Neural progenitor cell (in vitro differentiated cells): Measurements from ENCODE around the gene ANK3. TPM values are rescaled to one million over a fixed set of nuclear protein-coding genes. Genes with fewer than 3 reads are reported as not detected.

Source experiments
- DNase-seq: peaks from one replicate; pipeline ENCODE4 v3.0.0-alpha.2; 2016; ENCODE audit warnings: low spot score
- H2AFZ ChIP-seq: fragments of 200-600 bp; sonication (generic); replicated peaks from 2 replicates; pipeline ENCODE4 v1.6.1; 2016; ENCODE audit warnings: antibody characterized with exemption
- H3F3A ChIP-seq: fragments of 200-600 bp; sonication (generic); 2 replicates; pipeline ENCODE4 v1.6.1; 2016; ENCODE audit warnings: antibody characterized with exemption, low read depth
- H3K27ac ChIP-seq: fragments of 200-600 bp; sonication (generic); 2 replicates; pipeline ENCODE4 v1.5.1; 2016; ENCODE audit warnings: mild to moderate bottlenecking
- H3K27me3 ChIP-seq: fragments of 200-600 bp; sonication (generic); 2 replicates; pipeline ENCODE4 v1.6.1; 2016; ENCODE audit warnings: mild to moderate bottlenecking, moderate library complexity
- H3K36me3 ChIP-seq: fragments of 200-600 bp; sonication (generic); 2 replicates; pipeline ENCODE4 v1.5.1; 2016
- H3K4me1 ChIP-seq: fragments of 200-600 bp; sonication (generic); 2 replicates; pipeline ENCODE4 v1.6.1; 2016; ENCODE audit warnings: mixed run types
- H3K4me2 ChIP-seq: fragments of 200-600 bp; sonication (generic); 2 replicates; pipeline ENCODE4 v1.6.1; 2016
- H3K4me3 ChIP-seq: fragments of 200-600 bp; sonication (generic); 2 replicates; pipeline ENCODE4 v1.5.1; 2016
- H3K79me2 ChIP-seq: fragments of 200-600 bp; sonication (generic); 2 replicates; pipeline ENCODE4 v1.6.1; 2016; ENCODE audit warnings: low read depth
- H3K9ac ChIP-seq: fragments of 200-600 bp; sonication (generic); 2 replicates; pipeline ENCODE4 v1.6.1; 2016
- H3K9me3 ChIP-seq: fragments of 200-600 bp; sonication (generic); 2 replicates; pipeline ENCODE4 v1.5.1; 2016; ENCODE audit warnings: low read depth
- H4K20me1 ChIP-seq: fragments of 200-600 bp; sonication (generic); 2 replicates; pipeline ENCODE4 v1.6.1; 2016; ENCODE audit warnings: low read depth
- H3K27ac Mint-ChIP-seq: 3 replicates; pipeline ENCODE4 v1.8.0; 2021; ENCODE audit warnings: mixed read lengths
- H3K27me3 Mint-ChIP-seq: 2 replicates; pipeline ENCODE4 v1.8.0; 2022; ENCODE audit warnings: low read depth, mild to moderate bottlenecking, inconsistent platforms, moderate library complexity, mixed read lengths; ENCODE audit not compliant: insufficient read depth
- H3K36me3 Mint-ChIP-seq: 3 replicates; pipeline ENCODE4 v1.8.0; 2021; ENCODE audit warnings: mixed read lengths
- H3K4me1 Mint-ChIP-seq: 3 replicates; pipeline ENCODE4 v1.8.0; 2021; ENCODE audit warnings: mixed read lengths
- H3K4me3 Mint-ChIP-seq: 3 replicates; pipeline ENCODE4 v1.8.0; 2021; ENCODE audit warnings: mild to moderate bottlenecking, moderate library complexity, mixed read lengths
- H3K9me3 Mint-ChIP-seq: 3 replicates; pipeline ENCODE4 v1.8.0; 2020; ENCODE audit warnings: mixed read lengths
- EZH2 ChIP-seq: fragments of 200-600 bp; sonication (generic); IDR thresholded peaks from 2 replicates; pipeline ENCODE4 v1.6.1; 2017; ENCODE audit warnings: antibody characterized with exemption, mild to moderate bottlenecking, moderate library complexity
- EZH2phosphoT487 ChIP-seq: fragments of 200-600 bp; sonication (generic); IDR thresholded peaks from 2 replicates; pipeline ENCODE4 v1.6.1; 2017; ENCODE audit warnings: antibody characterized with exemption
- total RNA-seq: library from RNA; depleted of rRNA; stranded (reverse); fragments of >200 nt; gene quantifications from 2 replicates; pipeline ENCODE4 v1.2.3, GENCODE V29; 2015; ENCODE audit warnings: low replicate concordance
- TF ChIP-seq, protein P1 (sequence below): fragments of 200-600 bp; sonication (generic); IDR thresholded peaks from 2 replicates; pipeline ENCODE4 v1.5.1; 2017; ENCODE audit warnings: antibody characterized with exemption, mild to moderate bottlenecking

Gene ANK3
- total RNA-seq, 1 donor from 2014 or later = 54.1 TPM

DNA sequence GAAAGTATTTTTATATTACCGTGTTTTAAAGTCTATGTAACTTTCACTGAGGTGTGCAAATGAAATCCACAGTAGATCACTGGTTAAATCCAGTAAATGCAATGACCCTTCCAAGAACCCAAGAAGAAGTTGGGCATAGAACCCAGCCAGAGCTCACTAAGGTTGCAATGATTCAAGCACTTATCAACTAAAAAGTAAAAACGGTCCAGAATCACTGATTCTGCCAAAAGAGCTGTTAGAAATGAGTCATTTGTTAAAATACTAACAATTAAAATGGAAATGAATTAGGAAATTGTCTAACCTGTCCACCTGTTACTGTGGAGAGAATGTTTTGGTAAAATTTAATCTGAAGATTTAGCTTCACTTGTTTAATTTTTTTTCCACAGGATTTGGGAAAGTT is 74.4 kb downstream of the ANK3 start:
- Histone ChIP-seq H3K27me3 (no peaks in the 10 kb centered on the region), H3K4me1 (peaks cover 5% of the 10 kb centered on the region), H3K9ac (no peak overlapping the region), H2AFZ (no peak overlapping the region), H3K27ac (no peak overlapping the region), H4K20me1 (no peaks in the 10 kb centered on the region), H3K4me2 (no peak overlapping the region), H3F3A (no peaks in the 10 kb centered on the region), H3K36me3 (no peaks in the 10 kb centered on the region), H3K4me3 (no peak overlapping the region), H3K9me3 (no peaks in the 10 kb centered on the region), H3K79me2 (no peaks in the 10 kb centered on the region)
- Mint-ChIP-seq H3K9me3 (no peaks in the 10 kb centered on the region), H3K27me3 (no peaks in the 10 kb centered on the region), H3K4me3 (no peak overlapping the region), H3K36me3 (no peaks in the 10 kb centered on the region), H3K4me1 (peaks cover 5% of the 10 kb centered on the region), H3K27ac (no peak overlapping the region)
- TF ChIP-seq, protein P1, sequence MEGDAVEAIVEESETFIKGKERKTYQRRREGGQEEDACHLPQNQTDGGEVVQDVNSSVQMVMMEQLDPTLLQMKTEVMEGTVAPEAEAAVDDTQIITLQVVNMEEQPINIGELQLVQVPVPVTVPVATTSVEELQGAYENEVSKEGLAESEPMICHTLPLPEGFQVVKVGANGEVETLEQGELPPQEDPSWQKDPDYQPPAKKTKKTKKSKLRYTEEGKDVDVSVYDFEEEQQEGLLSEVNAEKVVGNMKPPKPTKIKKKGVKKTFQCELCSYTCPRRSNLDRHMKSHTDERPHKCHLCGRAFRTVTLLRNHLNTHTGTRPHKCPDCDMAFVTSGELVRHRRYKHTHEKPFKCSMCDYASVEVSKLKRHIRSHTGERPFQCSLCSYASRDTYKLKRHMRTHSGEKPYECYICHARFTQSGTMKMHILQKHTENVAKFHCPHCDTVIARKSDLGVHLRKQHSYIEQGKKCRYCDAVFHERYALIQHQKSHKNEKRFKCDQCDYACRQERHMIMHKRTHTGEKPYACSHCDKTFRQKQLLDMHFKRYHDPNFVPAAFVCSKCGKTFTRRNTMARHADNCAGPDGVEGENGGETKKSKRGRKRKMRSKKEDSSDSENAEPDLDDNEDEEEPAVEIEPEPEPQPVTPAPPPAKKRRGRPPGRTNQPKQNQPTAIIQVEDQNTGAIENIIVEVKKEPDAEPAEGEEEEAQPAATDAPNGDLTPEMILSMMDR = no peak
- TF ChIP-seq EZH2 (no peak), EZH2phosphoT487 (no peak)
- no peak for DNase-seq

DNA sequence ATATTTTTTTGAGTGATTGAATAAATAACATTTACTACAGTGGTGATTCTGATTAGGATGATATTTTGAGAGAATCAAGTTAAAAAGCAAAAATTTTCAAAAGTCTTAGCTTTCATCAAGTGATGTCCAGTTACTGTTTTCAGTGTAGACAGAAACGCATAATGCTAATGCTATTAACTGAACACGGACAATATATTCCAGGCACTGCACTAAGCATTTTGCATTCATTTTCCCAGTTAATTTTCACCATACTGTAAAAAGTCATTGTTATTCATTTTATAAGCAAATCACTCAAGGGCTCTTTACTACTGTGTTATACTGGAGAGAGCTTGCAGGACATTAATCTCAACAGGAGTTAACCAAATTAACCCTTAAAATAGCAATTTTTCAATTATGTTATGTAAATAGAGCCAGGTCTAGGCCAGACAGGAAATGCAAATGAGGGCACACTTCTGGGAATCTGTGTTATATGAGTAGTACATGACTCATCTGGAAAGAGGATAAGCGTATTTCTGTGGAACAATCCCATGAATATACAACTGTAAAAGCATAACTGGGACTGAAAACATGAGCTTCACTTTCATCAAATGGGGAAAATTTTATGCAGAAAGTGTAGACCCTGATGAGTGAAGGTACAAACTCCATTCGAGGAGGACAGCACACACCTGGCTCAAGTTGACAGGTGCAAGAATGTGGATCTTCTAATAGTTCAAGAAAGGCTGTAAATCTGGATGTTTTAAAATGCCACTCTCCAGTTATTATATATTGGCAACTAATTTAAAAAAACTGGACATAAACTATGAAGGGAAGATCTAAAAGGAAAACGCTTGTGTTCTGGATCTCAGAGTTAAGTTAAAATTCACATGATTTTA is 75.4 kb downstream of the ANK3 start:
- Mint-ChIP-seq H3K27me3 (no peaks in the 10 kb centered on the region), H3K4me3 (no peak overlapping the region), H3K36me3 (no peaks in the 10 kb centered on the region), H3K27ac (no peak overlapping the region), H3K4me1 (peaks cover 5% of the 10 kb centered on the region), H3K9me3 (no peaks in the 10 kb centered on the region)
- no peaks in the 10 kb centered on the region for H3K27me3 ChIP-seq
- H3K4me2 ChIP-seq = no peak overlapping the region
- H3F3A ChIP-seq = no peaks in the 10 kb centered on the region
- H3K79me2 ChIP-seq = no peaks in the 10 kb centered on the region
- no peak overlapping the region for H3K4me3 ChIP-seq
- H3K4me1 ChIP-seq = peaks cover 5% of the 10 kb centered on the region
- no peaks in the 10 kb centered on the region for H4K20me1 ChIP-seq
- H3K36me3 ChIP-seq = no peaks in the 10 kb centered on the region
- DNase-seq = no peak
- no peak overlapping the region for H3K9ac ChIP-seq
- TF ChIP-seq EZH2 = no peak
- no peak for TF ChIP-seq EZH2phosphoT487
- TF ChIP-seq, protein P1 = no peak
- H3K9me3 ChIP-seq = no peaks in the 10 kb centered on the region
- H3K27ac ChIP-seq = no peak overlapping the region
- no peak overlapping the region for H2AFZ ChIP-seq

DNA sequence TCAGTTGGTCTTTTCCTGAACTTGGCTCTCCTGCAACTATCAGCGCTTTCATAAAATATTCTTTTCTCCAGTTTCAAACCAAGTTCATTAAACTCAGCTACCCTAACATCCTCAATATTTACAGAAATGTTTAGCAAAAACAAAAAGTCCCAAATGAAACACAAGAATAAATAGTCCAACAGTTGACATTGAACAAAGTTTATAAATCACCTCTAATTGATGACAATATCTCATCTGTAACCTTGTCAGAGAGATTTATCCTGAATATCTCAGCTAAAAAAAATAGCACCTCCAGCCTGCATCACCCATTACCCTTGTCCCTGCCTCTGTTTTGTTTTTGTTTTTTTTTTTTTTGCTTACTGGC is 76.1 kb downstream of the ANK3 start:
- no peak overlapping the region for H3K4me3 ChIP-seq
- H3K79me2 ChIP-seq = no peaks in the 10 kb centered on the region
- Mint-ChIP-seq H3K9me3 (no peaks in the 10 kb centered on the region), H3K27ac (no peak overlapping the region), H3K27me3 (no peaks in the 10 kb centered on the region), H3K4me1 (peaks cover 5% of the 10 kb centered on the region), H3K36me3 (no peaks in the 10 kb centered on the region), H3K4me3 (no peak overlapping the region)
- peaks cover 5% of the 10 kb centered on the region for H3K4me1 ChIP-seq
- H2AFZ ChIP-seq = no peak overlapping the region
- TF ChIP-seq, protein P1 = no peak
- TF ChIP-seq EZH2 (no peak), EZH2phosphoT487 (no peak)
- H3K4me2 ChIP-seq = no peak overlapping the region
- H3K27ac ChIP-seq = no peak overlapping the region
- H4K20me1 ChIP-seq = no peaks in the 10 kb centered on the region
- H3K9ac ChIP-seq = no peak overlapping the region
- no peaks in the 10 kb centered on the region for H3K36me3 ChIP-seq
- no peak for DNase-seq
- H3F3A ChIP-seq = no peaks in the 10 kb centered on the region
- H3K27me3 ChIP-seq = no peaks in the 10 kb centered on the region
- no peaks in the 10 kb centered on the region for H3K9me3 ChIP-seq
